B cell (primary cell): ENCODE measurements around the gene PLEKHH2. TPM values are rescaled to one million over a fixed set of nuclear protein-coding genes. Genes with fewer than 3 reads are reported as not detected.

Source experiments
- ATAC-seq: fragments of 200-7000 bp; cut with Tn5 transposase; one replicate; pipeline ENCODE4 v1.10.0; 2021; ENCODE audit warnings: low read depth, mild to moderate bottlenecking, moderate number of reproducible peaks, moderate library complexity
- CTCF ChIA-PET: fragments of 350-600 bp; sonication (Branson Sonifier 250); formaldehyde crosslinking; loops from one replicate; lab custom pipeline; 2021; ENCODE audit warnings: antibody characterized with exemption, inconsistent platforms; lab: Charles Lee
- POLR2A ChIA-PET: fragments of 350-600 bp; sonication (Branson Sonifier 250); formaldehyde crosslinking; loops from one replicate; lab custom pipeline; 2021; ENCODE audit warnings: antibody characterized with exemption; lab: Charles Lee
- DNase-seq: peaks from one replicate; pipeline ENCODE4 v3.0.0; 2013
- H2AFZ ChIP-seq: 2 replicates; pipeline ENCODE4 v1.6.1; 2012; ENCODE audit warnings: mild to moderate bottlenecking, low read depth, low read length; ENCODE audit not compliant: insufficient read depth, poor library complexity, severe bottlenecking
- H3K27ac ChIP-seq, 2 donors: 1 replicate in 1 of 2; 2 replicates in 1 of 2; pipeline ENCODE4 v1.5.1; 2012 to 2013; ENCODE audit warnings: low read length in 2 of 2, mild to moderate bottlenecking in 2 of 2, moderate library complexity in 1 of 2
- H3K27me3 ChIP-seq, 4 experiments: fragments of 200-600 bp in 1 of 4; sonication (generic) in 1 of 4; replicated peaks in 1 of 4; 1 replicate in 2 of 4; 2 replicates in 2 of 4; pipeline versions ENCODE4 v1.6.1 to v1.7.0; 2013 to 2016; ENCODE audit warnings: low read length in 3 of 4, mild to moderate bottlenecking in 2 of 4, mixed read lengths in 1 of 4, moderate library complexity in 1 of 4; ENCODE audit not compliant: insufficient read depth in 4 of 4, control insufficient read depth in 3 of 4; ENCODE audit errors: control extremely low read depth in 1 of 4
- H3K36me3 ChIP-seq, 2 experiments: replicated peaks in 1 of 2; 1 replicate in 1 of 2; 2 replicates in 1 of 2; pipeline versions ENCODE4 v1.6.1 to v1.7.1; 2013; ENCODE audit warnings: low read length in 1 of 2; ENCODE audit not compliant: insufficient read depth in 2 of 2, control insufficient read depth in 1 of 2; ENCODE audit errors: control extremely low read depth in 1 of 2, extremely low read depth in 1 of 2
- H3K4me1 ChIP-seq, 2 donors: fragments of 200-600 bp in 1 of 2; sonication (generic) in 1 of 2; 1 replicate in 1 of 2; 2 replicates in 1 of 2; pipeline versions ENCODE4 v1.5.1 to v1.6.1; 2013 to 2017; ENCODE audit warnings: low read length in 2 of 2; ENCODE audit not compliant: control insufficient read depth in 2 of 2, insufficient read depth in 2 of 2
- H3K4me2 ChIP-seq: replicated peaks from 2 replicates; pipeline ENCODE3; 2012; ENCODE audit warnings: mild to moderate bottlenecking, low read depth, low read length; ENCODE audit not compliant: poor library complexity, severe bottlenecking
- H3K4me3 ChIP-seq, 5 experiments: fragments of 200-600 bp in 1 of 5; sonication (generic) in 1 of 5; 1 replicate in 3 of 5; 2 replicates in 2 of 5; pipeline versions ENCODE4 v1.5.1 to v1.7.0; 2011 to 2016; ENCODE audit warnings: low read length in 4 of 5, mild to moderate bottlenecking in 4 of 5, low read depth in 2 of 5, control low read depth in 1 of 5, moderate library complexity in 1 of 5; ENCODE audit not compliant: insufficient read depth in 1 of 5; ENCODE audit errors: control extremely low read depth in 1 of 5, extremely low read depth in 1 of 5
- H3K79me2 ChIP-seq: fragments of 200-600 bp; sonication (generic); one replicate; pipeline ENCODE4 v1.6.0; 2016; ENCODE audit warnings: low read length; ENCODE audit not compliant: control insufficient read depth, insufficient read depth
- H3K9ac ChIP-seq: fragments of 200-600 bp; sonication (generic); 2 replicates; pipeline ENCODE4 v1.6.1; 2017; ENCODE audit warnings: mild to moderate bottlenecking, low read length, moderate library complexity
- H3K9me3 ChIP-seq, 3 donors: one replicate each; pipeline versions ENCODE4 v1.6.1 to v1.7.1; 2013; ENCODE audit warnings: low read length in 2 of 3; ENCODE audit not compliant: control insufficient read depth in 2 of 3, insufficient read depth in 1 of 3; ENCODE audit errors: control extremely low read depth in 1 of 3
- H4K20me1 ChIP-seq: 2 replicates; pipeline ENCODE4 v1.6.0; 2012; ENCODE audit warnings: mild to moderate bottlenecking, low read length; ENCODE audit not compliant: insufficient read depth, control insufficient read depth, poor library complexity, severe bottlenecking
- H3K27ac Mint-ChIP-seq: one replicate; pipeline ENCODE4 v1.8.0; 2021; ENCODE audit warnings: mixed read lengths
- H3K27me3 Mint-ChIP-seq: one replicate; pipeline ENCODE4 v1.8.0; 2021; ENCODE audit warnings: mixed read lengths
- H3K4me1 Mint-ChIP-seq: one replicate; pipeline ENCODE4 v1.8.0; 2021; ENCODE audit warnings: mixed read lengths
- H3K4me3 Mint-ChIP-seq: one replicate; pipeline ENCODE4 v1.8.0; 2021; ENCODE audit warnings: mixed read lengths
- H3K9me3 Mint-ChIP-seq: one replicate; pipeline ENCODE4 v1.8.0; 2022; ENCODE audit warnings: mixed read lengths; ENCODE audit not compliant: insufficient read depth
- CTCF ChIP-seq: fragments of 200-600 bp; IDR thresholded peaks from one replicate; pipeline ENCODE4 v1.8.0; 2022; ENCODE audit warnings: antibody characterized with exemption, mild to moderate bottlenecking
- EZH2 ChIP-seq: IDR thresholded peaks from 2 replicates; pipeline ENCODE4 v1.6.1; 2012; ENCODE audit warnings: borderline replicate concordance, low read depth, mild to moderate bottlenecking, moderate library complexity, low read length; ENCODE audit not compliant: insufficient read depth, poor library complexity, severe bottlenecking
- WGBS: methylation state at CpG from one replicate; pipeline ENCODE4 v1.1.5; 2013; ENCODE audit warnings: missing lambda C conversion rate; ENCODE audit not compliant: insufficient coverage; 5-methylcytosine and 5-hydroxymethylcytosine counted together
- intact Hi-C: fragments of 100-400 bp; cut with micrococcal nuclease; formaldehyde crosslinking; loops from one replicate; pipeline ENCODE4 v1.10.0; 2022
- polyA plus RNA-seq: library from polyadenylated mRNA; depleted of rRNA; stranded (reverse); fragments of >200 nt; gene quantifications from 2 replicates; pipeline ENCODE4 v1.2.3, GENCODE V29; 2012
- total RNA-seq, 2 donors: library from RNA; stranded (reverse); fragments of 120-200 nt in 1 of 2; gene quantifications; 1 replicate in 1 of 2; 2 replicates in 1 of 2; pipeline versions ENCODE4 v1.2.3 to v1.2.4, GENCODE V29; 2013 to 2022

The PLEKHH2 gene
- total and polyA plus RNA-seq, 2 donors (not counting 1 experiment from before 2014, with no cell fraction given), result 0.17 to 0.19 TPM

GRCh38 chr2:43762286-43762685 lies 125.2 kb downstream of the PLEKHH2 start:
- H3K9me3 ChIP-seq, result peaks cover 0 to 4% (median 0%) of the 10 kb centered on the region in 3 donors
- H3K9me3 Mint-ChIP-seq, result peaks cover 2% of the 10 kb centered on the region
- DNase-seq (no peak), ATAC-seq (no peak)
- intact Hi-C loops, result no loop called here
- POLR2A ChIA-PET, result no interaction called here
- peaks cover 4% of the 10 kb centered on the region for H3K27me3 Mint-ChIP-seq
- no peak overlapping the region for H3K27ac ChIP-seq
- CTCF ChIA-PET, result no interaction called here
- no peaks in the 10 kb centered on the region for H3K79me2 ChIP-seq
- no peaks in the 10 kb centered on the region for H3K36me3 ChIP-seq
- H2AFZ ChIP-seq, result no peak overlapping the region
- no peaks in the 10 kb centered on the region for H4K20me1 ChIP-seq
- no peaks in the 10 kb centered on the region for H3K4me1 Mint-ChIP-seq
- H3K27me3 ChIP-seq, result peaks cover 0 to 5% (median 1%) of the 10 kb centered on the region in 4 experiments
- no peak overlapping the region for H3K4me3 ChIP-seq
- WGBS, result no CpG with 5 or more reads among the region's 3 CpGs
- H3K4me3 Mint-ChIP-seq, result no peak overlapping the region
- H3K27ac Mint-ChIP-seq, result no peak overlapping the region
- no peak for TF ChIP-seq CTCF
- no peak overlapping the region for H3K4me2 ChIP-seq
- no peak overlapping the region for H3K9ac ChIP-seq
- no peaks in the 10 kb centered on the region for H3K4me1 ChIP-seq

- ChIA-PET CTCF (no interaction called here), POLR2A (no interaction called here)
- Histone ChIP-seq H3K4me1 (no peaks in the 10 kb centered on the region), H3K27me3 (peaks cover 0 to 5% (median 1%) of the 10 kb centered on the region in 4 experiments), H3K27ac (no peak overlapping the region), H3K36me3 (no peaks in the 10 kb centered on the region), H3K9ac (no peak overlapping the region), H4K20me1 (no peaks in the 10 kb centered on the region), H3K9me3 (peaks cover 0 to 4% (median 0%) of the 10 kb centered on the region in 3 donors), H2AFZ (no peak overlapping the region), H3K79me2 (no peaks in the 10 kb centered on the region), H3K4me3 (no peak overlapping the region), H3K4me2 (no peak overlapping the region)
- Mint-ChIP-seq H3K4me3 (no peak overlapping the region), H3K27me3 (peaks cover 7% of the 10 kb centered on the region), H3K27ac (no peak overlapping the region), H3K9me3 (peaks cover 2% of the 10 kb centered on the region), H3K4me1 (no peaks in the 10 kb centered on the region)
- ATAC-seq, result no peak
- WGBS, result 100% methylated on average over 2 of the region's 2 CpGs
- DNase-seq, result no peak
- intact Hi-C loops, result no loop called here
- TF ChIP-seq EZH2 (no peak), CTCF (no peak)
These were observed 126.0 kb downstream of the PLEKHH2 start for GRCh38 chr2:43763091-43763490.
